SU-DHL-6 (cell line): Measurements from ENCODE around the gene CRIM1.

Source experiments
- H2AFZ ChIP-seq: fragments of 200-600 bp; sonication (generic); 2 replicates; pipeline ENCODE4 v1.6.1; 2014; ENCODE audit warnings: low read depth, mild to moderate bottlenecking, moderate library complexity, mixed read lengths, antibody characterized with exemption, low read length; ENCODE audit not compliant: severe bottlenecking
- H3F3A ChIP-seq: fragments of 200-600 bp; shearing (Covaris generic); 2 replicates; pipeline ENCODE4 v1.6.0; 2016; ENCODE audit warnings: antibody characterized with exemption, mild to moderate bottlenecking; ENCODE audit not compliant: insufficient read depth
- H3K27ac ChIP-seq: fragments of 200-600 bp; sonication (generic); 2 replicates; pipeline ENCODE4 v1.5.1; 2016; ENCODE audit warnings: low read depth, mild to moderate bottlenecking, low read length, moderate library complexity, mixed read lengths
- H3K27me3 ChIP-seq: fragments of 200-600 bp; sonication (generic), shearing (Covaris generic); 2 replicates; pipeline ENCODE4 v1.6.0; 2014; ENCODE audit warnings: mild to moderate bottlenecking, low read length
- H3K36me3 ChIP-seq: fragments of 200-600 bp; sonication (generic); 2 replicates; pipeline ENCODE4 v1.6.1; 2014; ENCODE audit warnings: mild to moderate bottlenecking, low read length, mixed read lengths
- H3K4me2 ChIP-seq: fragments of 300-600, 200-600 bp; shearing (Covaris generic), sonication (generic); 2 replicates; pipeline ENCODE4 v1.6.0; 2014; ENCODE audit warnings: low read length, low read depth, mild to moderate bottlenecking; ENCODE audit not compliant: poor library complexity, severe bottlenecking
- H3K4me3 ChIP-seq: fragments of 200-600 bp; sonication (generic); 2 replicates; pipeline ENCODE4 v1.5.1; 2014; ENCODE audit warnings: antibody characterized with exemption, low read length, mild to moderate bottlenecking, mixed read lengths; ENCODE audit not compliant: insufficient read depth, poor library complexity, severe bottlenecking
- H3K79me2 ChIP-seq: fragments of 200-600 bp; sonication (generic); 2 replicates; pipeline ENCODE4 v1.6.1; 2014; ENCODE audit warnings: mild to moderate bottlenecking, low read length, moderate library complexity; ENCODE audit not compliant: insufficient read depth
- H3K9ac ChIP-seq: fragments of 200-600 bp; sonication (generic); 2 replicates; pipeline ENCODE4 v1.7.0; 2014; ENCODE audit warnings: mild to moderate bottlenecking, low read length
- H3K9me2 ChIP-seq: fragments of 200-600 bp; sonication (generic); replicated peaks from 2 replicates; pipeline ENCODE4 v1.6.1; 2014; ENCODE audit warnings: low read length; ENCODE audit not compliant: insufficient read depth
- H3K9me3 ChIP-seq: fragments of 200-600 bp; sonication (generic); 2 replicates; pipeline ENCODE4 v1.6.1; 2014; ENCODE audit warnings: low read length, mixed read lengths; ENCODE audit not compliant: insufficient read depth
- H4K20me1 ChIP-seq: fragments of 200-600 bp; sonication (generic); 2 replicates; pipeline ENCODE4 v1.6.1; 2014; ENCODE audit warnings: low read depth, mild to moderate bottlenecking, antibody characterized with exemption, low read length, moderate library complexity, mixed read lengths
- CTCF ChIP-seq: fragments of 200-600 bp; sonication (generic); IDR thresholded peaks from one replicate; pipeline ENCODE4 v1.5.1; 2017; ENCODE audit warnings: antibody characterized with exemption, mild to moderate bottlenecking, low read length, moderate library complexity; ENCODE audit not compliant: insufficient read depth, poor library complexity, severe bottlenecking
- EZH2phosphoT487 ChIP-seq: fragments of 200-600 bp; sonication (generic), shearing (Covaris generic); conservative IDR thresholded peaks from 2 replicates; pipeline ENCODE4 v1.6.1; 2018; ENCODE audit warnings: mild to moderate bottlenecking, antibody characterized with exemption, low read length, moderate library complexity, mixed read lengths

CRIM1 gene

GRCh38 chr2:36455011-36455410 lies 99.4 kb downstream of the CRIM1 start:
- Histone ChIP-seq H3K9me2 (no peaks in the 10 kb centered on the region), H3K9ac (no peak overlapping the region), H3K4me3 (no peak overlapping the region), H3K4me2 (no peak overlapping the region), H3K27me3 (no peaks in the 10 kb centered on the region), H3K27ac (no peak overlapping the region), H3K36me3 (no peaks in the 10 kb centered on the region), H3F3A (no peaks in the 10 kb centered on the region), H3K9me3 (no peaks in the 10 kb centered on the region), H4K20me1 (no peaks in the 10 kb centered on the region), H2AFZ (no peak overlapping the region), H3K79me2 (no peaks in the 10 kb centered on the region)
- TF ChIP-seq EZH2phosphoT487: no peak
- TF ChIP-seq CTCF: no peak

GRCh38 chr2:36455788-36456187 lies 100.2 kb downstream of the CRIM1 start:
- H3K79me2 ChIP-seq: no peaks in the 10 kb centered on the region
- no peaks in the 10 kb centered on the region for H3K9me2 ChIP-seq
- no peak overlapping the region for H3K27ac ChIP-seq
- H4K20me1 ChIP-seq: no peaks in the 10 kb centered on the region
- no peak for TF ChIP-seq EZH2phosphoT487
- TF ChIP-seq CTCF: no peak
- H2AFZ ChIP-seq: no peak overlapping the region
- no peaks in the 10 kb centered on the region for H3F3A ChIP-seq
- no peak overlapping the region for H3K4me2 ChIP-seq
- H3K4me3 ChIP-seq: no peak overlapping the region
- H3K27me3 ChIP-seq: no peaks in the 10 kb centered on the region
- H3K9me3 ChIP-seq: no peaks in the 10 kb centered on the region
- H3K36me3 ChIP-seq: no peaks in the 10 kb centered on the region
- H3K9ac ChIP-seq: no peak overlapping the region

GRCh38 chr2:36456227-36457175 lies 100.9 kb downstream of the CRIM1 start:
- Histone ChIP-seq H3K4me3 (no peak overlapping the region), H3K27ac (no peak overlapping the region), H3K9me3 (no peaks in the 10 kb centered on the region), H3F3A (no peaks in the 10 kb centered on the region), H2AFZ (no peak overlapping the region), H3K27me3 (no peaks in the 10 kb centered on the region), H3K9ac (no peak overlapping the region), H4K20me1 (no peaks in the 10 kb centered on the region), H3K9me2 (no peaks in the 10 kb centered on the region), H3K4me2 (no peak overlapping the region), H3K36me3 (no peaks in the 10 kb centered on the region), H3K79me2 (no peaks in the 10 kb centered on the region)
- TF ChIP-seq CTCF (no peak), EZH2phosphoT487 (no peak)
